AG04449 (cell line): ENCODE results near the gene GALNT7.

Source experiments
- CTCF ChIA-PET: fragments of 350-600 bp; formaldehyde crosslinking; extraction: SDS; loops from one replicate; lab custom pipeline; 2021; ENCODE audit warnings: antibody characterized with exemption; lab: Yijun Ruan, JAX
- POLR2A ChIA-PET: fragments of 400-600, 350-600 bp; formaldehyde crosslinking; extraction: SDS; loops from one replicate; lab custom pipeline; 2020; ENCODE audit warnings: antibody characterized with exemption, inconsistent platforms; lab: Yijun Ruan, JAX
- DNase-seq: peaks from one replicate; pipeline ENCODE4 v3.0.0-alpha.2; 2010; ENCODE audit warnings: low read depth, low spot score
- H3K4me3 ChIP-seq: 2 replicates; pipeline ENCODE4 v1.5.1; 2011; ENCODE audit warnings: low read depth, mild to moderate bottlenecking, control low read depth, low read length
- TF ChIP-seq, protein P1 (sequence below): IDR thresholded peaks from one replicate; pipeline ENCODE4 v1.5.1; 2011; ENCODE audit warnings: mild to moderate bottlenecking, moderate library complexity, low read length, control low read depth, inconsistent platforms; ENCODE audit not compliant: insufficient read depth; ENCODE audit errors: missing control alignments

The GALNT7 gene

DNA sequence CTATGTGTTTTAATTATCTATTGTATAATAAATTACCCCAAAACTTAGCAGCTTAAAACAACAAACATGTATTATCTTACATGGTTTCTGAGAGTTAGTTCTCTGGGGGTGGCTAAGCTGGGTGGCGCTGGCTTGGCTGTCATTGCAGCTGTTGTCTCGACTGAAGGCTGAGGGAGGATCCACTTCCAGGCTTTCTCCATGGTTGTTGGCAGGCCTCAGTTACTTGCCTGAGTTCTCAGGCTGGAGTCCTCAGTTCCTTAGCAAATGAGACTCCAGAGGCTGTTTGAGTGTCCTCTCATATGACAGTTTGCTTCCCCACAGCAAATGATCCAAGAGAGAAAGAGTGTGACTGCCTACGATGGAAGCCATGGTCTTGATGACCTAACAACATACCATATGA is 23.5 kb upstream of the GALNT7 start:
- no peak for DNase-seq
- TF ChIP-seq, protein P1, sequence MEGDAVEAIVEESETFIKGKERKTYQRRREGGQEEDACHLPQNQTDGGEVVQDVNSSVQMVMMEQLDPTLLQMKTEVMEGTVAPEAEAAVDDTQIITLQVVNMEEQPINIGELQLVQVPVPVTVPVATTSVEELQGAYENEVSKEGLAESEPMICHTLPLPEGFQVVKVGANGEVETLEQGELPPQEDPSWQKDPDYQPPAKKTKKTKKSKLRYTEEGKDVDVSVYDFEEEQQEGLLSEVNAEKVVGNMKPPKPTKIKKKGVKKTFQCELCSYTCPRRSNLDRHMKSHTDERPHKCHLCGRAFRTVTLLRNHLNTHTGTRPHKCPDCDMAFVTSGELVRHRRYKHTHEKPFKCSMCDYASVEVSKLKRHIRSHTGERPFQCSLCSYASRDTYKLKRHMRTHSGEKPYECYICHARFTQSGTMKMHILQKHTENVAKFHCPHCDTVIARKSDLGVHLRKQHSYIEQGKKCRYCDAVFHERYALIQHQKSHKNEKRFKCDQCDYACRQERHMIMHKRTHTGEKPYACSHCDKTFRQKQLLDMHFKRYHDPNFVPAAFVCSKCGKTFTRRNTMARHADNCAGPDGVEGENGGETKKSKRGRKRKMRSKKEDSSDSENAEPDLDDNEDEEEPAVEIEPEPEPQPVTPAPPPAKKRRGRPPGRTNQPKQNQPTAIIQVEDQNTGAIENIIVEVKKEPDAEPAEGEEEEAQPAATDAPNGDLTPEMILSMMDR: no peak
- POLR2A ChIA-PET: no interaction called here
- CTCF ChIA-PET: no interaction called here
- no peak overlapping the region for H3K4me3 ChIP-seq

DNA sequence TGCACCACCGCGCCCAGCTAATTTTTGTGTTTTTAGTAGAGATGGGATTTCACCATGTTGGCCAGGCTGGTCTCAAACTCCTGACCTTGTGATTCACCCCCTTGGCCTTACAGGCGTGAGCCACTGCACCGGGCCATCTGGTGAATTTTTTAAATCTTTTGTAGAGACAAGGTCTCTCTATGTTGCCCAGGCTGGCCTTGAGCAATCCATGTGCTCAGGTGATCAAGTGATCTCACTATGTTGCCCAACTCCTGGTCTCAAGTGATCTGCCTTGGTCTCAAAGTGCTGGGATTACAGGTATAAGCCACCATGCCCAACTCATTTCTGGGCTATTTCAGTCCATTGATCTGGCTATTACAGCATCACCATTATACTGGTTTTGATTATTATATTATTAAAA is 22.2 kb upstream of the GALNT7 start:
- TF ChIP-seq, protein P1: no peak
- POLR2A ChIA-PET: no interaction called here
- H3K4me3 ChIP-seq: no peak overlapping the region
- DNase-seq: no peak
- CTCF ChIA-PET: no interaction called here

DNA sequence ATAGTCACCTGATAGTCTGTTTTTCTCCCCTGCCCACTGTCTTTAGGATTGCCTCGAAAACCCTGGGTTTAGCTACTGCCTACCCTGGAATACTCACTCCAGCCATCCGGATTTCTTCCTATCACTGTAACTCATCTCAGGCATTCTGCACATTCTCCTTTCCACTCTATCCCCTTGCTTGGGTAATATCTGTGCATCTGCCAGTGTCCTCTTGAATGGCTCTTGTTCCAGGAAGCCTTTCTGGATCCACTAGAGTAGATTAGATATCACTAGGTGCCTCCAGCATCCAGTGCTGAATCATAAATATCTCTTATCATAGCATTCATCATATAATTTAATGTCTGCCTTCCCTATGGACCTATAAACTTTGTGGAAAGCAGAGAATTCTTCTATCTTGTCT is 17.1 kb upstream of the GALNT7 start:
- ChIA-PET POLR2A (no interaction called here), CTCF (interaction anchor here (1.0 kb wide), 1 partner anchor 138 kb away, joined by 3 read pairs; no protein-coding TSS in a partner anchor)
- TF ChIP-seq, protein P1: no peak
- no peak for DNase-seq
- H3K4me3 ChIP-seq: no peak overlapping the region

DNA sequence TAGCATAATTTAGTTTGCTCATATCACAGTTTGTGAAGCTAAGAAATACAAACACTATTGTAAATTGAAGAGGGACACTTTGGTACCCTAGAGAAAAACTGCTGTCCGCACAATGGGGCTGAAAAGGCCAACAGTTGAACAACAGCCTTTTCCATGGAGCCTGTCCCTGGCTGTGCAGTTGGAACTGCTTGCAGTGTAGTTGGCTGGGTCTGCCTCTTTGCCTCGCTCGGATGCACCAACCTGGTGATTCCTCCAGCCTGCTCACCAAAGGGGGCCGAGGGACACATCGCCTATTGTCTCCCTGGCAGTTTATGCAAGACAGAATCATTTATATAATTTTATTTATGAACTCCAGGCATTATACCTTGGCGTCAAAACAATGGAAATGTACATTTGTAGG is 16.5 kb upstream of the GALNT7 start:
- no peak for DNase-seq
- ChIA-PET POLR2A (no interaction called here), CTCF (no interaction called here)
- TF ChIP-seq, protein P1: no peak
- H3K4me3 ChIP-seq: no peak overlapping the region

DNA sequence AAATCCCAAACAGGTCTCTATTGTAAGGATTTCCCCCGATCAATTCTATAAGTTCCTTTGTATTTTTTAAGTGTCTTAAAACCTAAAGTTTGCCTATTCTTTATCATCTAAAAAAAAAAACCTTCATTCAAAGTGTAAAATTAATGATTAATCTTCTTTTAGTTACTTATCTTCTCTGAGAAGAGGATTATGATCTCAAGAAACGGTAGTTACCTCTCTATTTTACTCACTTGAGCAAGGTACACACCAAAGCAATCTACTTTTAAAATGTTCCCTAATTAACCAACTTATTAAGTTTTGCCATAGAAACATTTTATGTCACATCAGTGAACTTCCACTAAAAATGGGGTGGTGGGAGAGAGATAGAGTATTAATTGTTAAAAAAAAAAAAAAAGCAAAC is 15.2 kb upstream of the GALNT7 start:
- ChIA-PET CTCF (no interaction called here), POLR2A (no interaction called here)
- TF ChIP-seq, protein P1: no peak
- no peak overlapping the region for H3K4me3 ChIP-seq
- DNase-seq: no peak

DNA sequence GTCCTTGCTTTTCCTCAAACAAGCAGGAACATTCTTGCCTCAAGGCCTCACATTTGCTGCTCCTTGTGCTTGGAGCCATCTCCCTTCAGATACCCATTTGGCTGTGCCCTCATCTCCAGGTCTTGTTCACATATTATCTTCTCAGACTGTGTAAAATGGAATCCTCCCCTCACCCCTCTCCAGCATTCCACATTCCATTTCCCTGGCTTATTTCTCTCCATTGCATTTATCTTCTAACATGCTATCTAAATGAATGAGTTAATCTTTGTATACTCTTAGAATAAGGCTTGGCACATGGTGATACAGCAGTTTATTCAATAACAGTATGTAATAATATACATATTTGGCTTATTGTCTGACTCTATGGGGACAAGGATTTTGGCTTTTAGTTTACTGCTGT is 8.8 kb upstream of the GALNT7 start:
- ChIA-PET POLR2A (no interaction called here), CTCF (no interaction called here)
- DNase-seq: no peak
- no peak overlapping the region for H3K4me3 ChIP-seq
- TF ChIP-seq, protein P1: no peak
